Measurements from ENCODE around the gene GRM4.

GRM4 gene

DNA sequence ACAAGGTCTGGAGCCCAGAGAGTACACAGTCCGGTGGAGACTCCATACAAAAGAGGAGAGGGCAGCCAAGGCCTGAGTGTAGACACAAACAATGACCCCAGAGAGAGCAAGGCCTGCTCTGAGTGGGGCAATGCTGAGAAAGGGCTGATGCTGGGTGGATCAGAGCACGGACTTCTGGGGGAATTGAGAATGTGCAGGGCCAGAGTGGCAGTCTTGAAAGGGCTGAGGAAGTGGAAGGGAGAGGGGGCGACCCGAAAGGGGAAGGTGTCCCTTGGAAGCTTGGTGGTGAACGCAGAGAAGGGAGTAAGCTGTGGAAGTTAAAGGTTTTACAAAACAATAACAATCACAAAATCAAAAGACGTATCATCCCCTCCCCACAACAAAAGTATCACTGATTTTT is 12.0 kb upstream of the GRM4 start:
- no peak overlapping the region for H3K4me3 ChIP-seq (ENCODE audit: control insufficient read depth, low read depth, low read length)
- TF ChIP-seq, protein P1, sequence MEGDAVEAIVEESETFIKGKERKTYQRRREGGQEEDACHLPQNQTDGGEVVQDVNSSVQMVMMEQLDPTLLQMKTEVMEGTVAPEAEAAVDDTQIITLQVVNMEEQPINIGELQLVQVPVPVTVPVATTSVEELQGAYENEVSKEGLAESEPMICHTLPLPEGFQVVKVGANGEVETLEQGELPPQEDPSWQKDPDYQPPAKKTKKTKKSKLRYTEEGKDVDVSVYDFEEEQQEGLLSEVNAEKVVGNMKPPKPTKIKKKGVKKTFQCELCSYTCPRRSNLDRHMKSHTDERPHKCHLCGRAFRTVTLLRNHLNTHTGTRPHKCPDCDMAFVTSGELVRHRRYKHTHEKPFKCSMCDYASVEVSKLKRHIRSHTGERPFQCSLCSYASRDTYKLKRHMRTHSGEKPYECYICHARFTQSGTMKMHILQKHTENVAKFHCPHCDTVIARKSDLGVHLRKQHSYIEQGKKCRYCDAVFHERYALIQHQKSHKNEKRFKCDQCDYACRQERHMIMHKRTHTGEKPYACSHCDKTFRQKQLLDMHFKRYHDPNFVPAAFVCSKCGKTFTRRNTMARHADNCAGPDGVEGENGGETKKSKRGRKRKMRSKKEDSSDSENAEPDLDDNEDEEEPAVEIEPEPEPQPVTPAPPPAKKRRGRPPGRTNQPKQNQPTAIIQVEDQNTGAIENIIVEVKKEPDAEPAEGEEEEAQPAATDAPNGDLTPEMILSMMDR (IDR thresholded peaks at IDR 0.05; ENCODE audit: control insufficient read depth, insufficient read depth, low read depth, low read length, missing control alignments) = no peak
- no peak for DNase-seq (ENCODE audit: low read depth)

DNA sequence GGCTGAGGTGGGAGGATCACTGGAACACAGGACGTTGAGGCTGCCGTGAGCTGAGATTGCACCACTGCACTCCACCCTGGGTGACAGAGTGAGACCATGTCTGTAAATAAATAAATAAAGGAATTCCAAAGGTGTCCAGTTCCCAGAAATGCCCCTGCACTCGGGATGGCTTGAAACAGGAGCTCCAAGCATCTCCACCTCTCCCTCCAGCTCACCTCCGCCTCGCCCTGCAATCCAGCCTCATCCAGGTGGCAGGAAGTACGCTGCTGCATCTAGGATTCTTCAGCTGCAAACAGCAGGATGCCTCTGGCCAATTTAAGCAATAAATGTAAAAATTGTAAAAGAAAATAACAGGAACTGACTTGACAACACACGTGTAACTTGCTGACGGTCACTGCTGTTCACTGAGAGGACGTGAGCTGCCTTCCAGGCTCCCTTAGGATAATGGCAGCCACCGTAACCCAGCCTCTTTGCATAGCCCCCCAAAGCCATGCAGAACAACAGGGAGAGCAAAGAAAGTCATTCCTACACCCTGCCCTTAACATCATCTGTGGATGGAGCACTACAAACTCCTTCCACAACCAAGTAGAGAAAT is 11.4 kb upstream of the GRM4 start:
- TF ChIP-seq, protein P1 (IDR thresholded peaks at IDR 0.05; ENCODE audit: control insufficient read depth, insufficient read depth, low read depth, low read length, missing control alignments) = no peak
- no peak for DNase-seq (ENCODE audit: low read depth)

DNA sequence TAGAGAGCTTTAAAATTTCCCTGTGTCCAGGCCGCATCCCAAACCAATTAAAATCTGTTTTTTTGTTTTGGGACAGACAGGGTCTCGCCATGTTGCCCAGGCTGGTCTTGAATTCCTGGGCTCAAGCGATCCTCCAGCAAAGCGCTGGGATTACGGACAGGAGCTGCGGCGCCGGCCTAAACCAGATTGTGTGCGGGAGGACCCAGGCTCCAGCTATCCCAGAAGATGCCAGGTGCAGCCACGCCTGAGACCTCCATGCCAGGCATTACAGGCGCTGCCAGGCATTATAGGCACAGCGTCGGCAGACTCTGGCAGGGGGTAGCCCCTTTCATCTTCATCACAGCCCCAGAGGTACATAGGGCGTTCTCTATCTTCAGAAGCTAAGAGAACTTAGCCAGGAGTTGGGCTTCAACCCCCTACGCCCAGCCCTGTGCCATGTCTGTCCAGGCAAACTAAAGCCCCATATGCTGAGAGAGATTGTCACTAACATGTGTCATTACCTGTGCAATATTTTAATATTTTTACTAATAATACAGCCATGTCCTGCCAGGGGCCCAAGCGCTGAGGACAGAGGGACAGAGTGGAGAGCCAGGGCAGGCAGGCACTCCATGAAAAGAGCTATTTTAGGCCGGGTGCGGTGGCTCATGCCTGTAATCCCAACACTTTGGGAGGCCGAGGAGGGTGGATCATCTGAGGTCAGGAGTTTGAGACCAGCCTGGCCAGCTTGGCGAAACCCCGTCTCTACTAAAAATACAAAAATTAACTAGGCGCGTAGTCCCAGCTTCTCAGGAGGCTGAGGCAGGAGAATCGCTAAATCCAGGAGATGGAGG is 9.8 kb upstream of the GRM4 start:
- TF ChIP-seq, protein P1 (IDR thresholded peaks at IDR 0.05; ENCODE audit: control insufficient read depth, insufficient read depth, low read depth, low read length, missing control alignments) = no peak
- DNase-seq (ENCODE audit: low read depth) = no peak
- no peak overlapping the region for H3K4me3 ChIP-seq (ENCODE audit: control insufficient read depth, low read depth, low read length)

More for the DNA sequence above, 11.4 kb upstream of the GRM4 start:
- no peak overlapping the region for H3K4me3 ChIP-seq (ENCODE audit: control insufficient read depth, low read depth, low read length)

DNA sequence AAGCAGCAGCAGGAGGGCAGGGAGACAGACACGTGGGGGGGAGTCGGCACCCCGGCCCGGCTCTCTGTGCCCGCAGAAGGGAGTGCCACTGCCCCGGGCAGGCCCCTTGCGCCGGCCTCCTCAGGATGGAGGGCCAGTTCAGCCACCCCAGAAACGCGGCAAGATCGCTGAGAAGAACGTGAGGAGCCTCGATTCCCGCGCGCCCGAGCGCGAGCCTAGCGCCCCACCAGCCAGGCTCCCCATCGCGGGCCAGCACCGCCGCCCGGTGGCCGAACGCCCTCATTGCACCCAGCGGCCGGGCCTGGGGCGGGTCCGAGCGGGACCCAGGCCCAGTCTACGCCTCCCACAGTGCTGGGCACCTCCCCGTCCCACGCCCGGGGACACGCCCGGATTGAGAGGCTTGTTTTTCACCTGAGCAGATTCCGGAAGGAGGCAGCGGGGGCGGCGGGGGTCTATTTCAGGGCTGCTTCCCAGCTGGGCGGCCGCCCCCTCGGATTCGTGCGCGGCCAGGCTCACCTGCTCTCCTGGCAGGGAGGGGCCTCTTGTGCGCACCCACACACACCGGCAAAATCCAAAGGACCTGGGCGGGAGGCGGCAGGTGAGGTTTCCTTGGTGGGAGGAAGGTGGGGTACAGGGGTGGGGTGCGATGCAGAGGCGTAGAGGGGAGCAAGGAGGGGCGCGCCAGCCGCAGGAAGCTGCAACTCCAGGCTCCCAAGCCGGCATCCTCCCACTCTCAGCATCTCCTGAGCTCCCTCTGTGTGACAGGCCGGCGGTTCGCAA is 9.0 kb upstream of the GRM4 start:
- H3K4me3 ChIP-seq (ENCODE audit: control insufficient read depth, low read depth, low read length) = peak overlapping the region; percentile 36
- TF ChIP-seq, protein P1 (IDR thresholded peaks at IDR 0.05; ENCODE audit: control insufficient read depth, insufficient read depth, low read depth, low read length, missing control alignments) = peak; percentile 72
- DNase-seq (ENCODE audit: low read depth) = no peak

DNA sequence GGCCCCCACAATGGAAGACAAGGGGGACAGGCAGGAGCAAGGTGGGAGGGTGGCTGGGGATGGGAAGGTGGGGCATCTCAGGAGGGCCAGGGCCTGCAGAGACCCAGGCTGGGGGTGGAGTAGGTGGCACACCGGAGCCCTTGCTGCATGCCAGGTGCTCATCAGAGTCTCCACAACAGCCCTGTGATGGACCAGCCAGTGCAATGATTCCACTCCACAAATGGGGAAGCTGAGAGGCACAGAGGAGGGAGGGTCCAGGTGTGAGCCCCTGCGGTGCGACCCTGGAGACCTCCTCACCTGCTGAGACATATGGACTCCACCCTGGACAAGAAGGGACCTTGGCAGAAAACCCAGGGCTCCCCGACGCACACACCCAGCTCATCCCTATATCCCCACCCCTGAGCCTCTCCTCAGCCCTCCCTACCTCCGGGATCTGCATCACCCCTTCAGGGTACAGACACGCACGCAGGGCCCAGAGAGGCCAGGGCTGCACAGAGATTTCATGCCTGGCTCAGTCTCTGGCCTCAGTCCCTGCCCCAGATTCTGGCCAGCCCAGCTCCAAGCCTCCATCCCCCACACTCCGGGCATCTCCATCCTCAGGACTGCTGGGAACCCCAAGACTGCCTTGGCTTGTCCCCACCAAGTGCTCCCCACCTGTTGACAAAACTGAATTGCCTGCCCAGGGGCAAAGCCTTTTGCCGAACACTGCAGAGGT is 7.1 kb upstream of the GRM4 start:
- no peak for DNase-seq (ENCODE audit: low read depth)
- no peak overlapping the region for H3K4me3 ChIP-seq (ENCODE audit: control insufficient read depth, low read depth, low read length)
- TF ChIP-seq, protein P1 (IDR thresholded peaks at IDR 0.05; ENCODE audit: control insufficient read depth, insufficient read depth, low read depth, low read length, missing control alignments) = no peak

DNA sequence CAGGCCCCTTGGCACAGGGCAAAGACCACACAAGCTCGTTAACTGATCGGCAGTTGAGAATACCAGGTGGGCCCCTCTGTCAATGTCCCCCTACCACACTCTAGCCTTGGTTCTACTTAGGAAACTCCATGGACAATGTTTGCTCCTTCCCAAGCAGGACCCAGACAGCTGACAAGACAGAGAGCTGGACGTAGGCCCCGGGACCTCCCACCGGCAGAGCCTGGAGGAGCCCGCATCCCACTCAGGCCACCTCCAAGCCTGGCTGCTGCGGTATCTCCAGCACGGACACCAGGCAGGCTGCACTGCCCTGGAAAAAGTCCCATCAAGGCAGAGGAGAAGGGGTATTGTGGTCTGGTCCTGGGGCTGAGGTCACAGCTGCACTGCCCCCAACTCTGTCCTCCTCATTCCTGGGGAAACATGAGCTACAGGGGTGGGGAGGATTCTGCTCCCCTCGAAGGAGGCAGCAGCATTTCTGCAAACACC is 6.2 kb upstream of the GRM4 start:
- DNase-seq (ENCODE audit: low read depth) = no peak
- no peak overlapping the region for H3K4me3 ChIP-seq (ENCODE audit: control insufficient read depth, low read depth, low read length)
- TF ChIP-seq, protein P1 (IDR thresholded peaks at IDR 0.05; ENCODE audit: control insufficient read depth, insufficient read depth, low read depth, low read length, missing control alignments) = no peak
